Frontal cortex (tissue), 4 donors: ENCODE measurements around the gene CLK3. TPM values are rescaled to one million over a fixed set of nuclear protein-coding genes. Genes with fewer than 3 reads are reported as not detected.

Source experiments
- DNase-seq, 2 donors: peaks; one replicate each; pipeline ENCODE4 v3.0.0; 2012; ENCODE audit warnings: low spot score in 2 of 2
- FAIRE-seq: peaks from 2 replicates; lab custom pipeline; 2012; peaks lifted over from hg19 to GRCh38; lab: Jason Lieb, UNC
- total RNA-seq: library from RNA; depleted of rRNA; stranded (reverse); fragments of >200 nt; gene quantifications from one replicate; pipeline ENCODE4 v1.2.3, GENCODE V29; 2014
- donor health status: control.
- donor health status: control.
- donor health status: control.

The CLK3 gene
- total RNA-seq, 1 donor from 2014 or later, result 26.5 TPM

- FAIRE-seq, result no peak
- no peak for DNase-seq
These were observed 48.5 kb downstream of the CLK3 start for GRCh38 chr15:74664028-74664616.

GRCh38 chr15:74664670-74665069, 49.0 kb downstream of the CLK3 start:
- DNase-seq, result no peak
- FAIRE-seq, result no peak

DNA sequence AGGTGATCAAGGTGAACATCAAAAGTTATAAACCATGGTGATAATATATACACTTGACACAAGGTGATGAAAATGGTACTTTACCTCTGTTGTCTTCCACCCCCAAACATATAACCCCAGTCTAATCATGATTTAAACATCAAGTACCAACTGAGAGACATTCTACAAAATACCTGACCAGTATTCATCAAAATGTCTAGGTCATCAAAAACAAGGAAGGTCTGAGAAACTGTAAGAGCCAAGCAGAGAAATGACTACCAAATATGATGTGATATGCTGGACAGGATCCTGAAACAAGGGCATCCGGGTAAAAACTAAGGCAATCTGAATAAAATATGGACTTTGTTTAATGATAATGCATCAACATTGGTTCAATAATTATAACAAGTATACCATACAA, 52.3 kb downstream of the CLK3 start:
- DNase-seq (no peak), FAIRE-seq (no peak)

DNA sequence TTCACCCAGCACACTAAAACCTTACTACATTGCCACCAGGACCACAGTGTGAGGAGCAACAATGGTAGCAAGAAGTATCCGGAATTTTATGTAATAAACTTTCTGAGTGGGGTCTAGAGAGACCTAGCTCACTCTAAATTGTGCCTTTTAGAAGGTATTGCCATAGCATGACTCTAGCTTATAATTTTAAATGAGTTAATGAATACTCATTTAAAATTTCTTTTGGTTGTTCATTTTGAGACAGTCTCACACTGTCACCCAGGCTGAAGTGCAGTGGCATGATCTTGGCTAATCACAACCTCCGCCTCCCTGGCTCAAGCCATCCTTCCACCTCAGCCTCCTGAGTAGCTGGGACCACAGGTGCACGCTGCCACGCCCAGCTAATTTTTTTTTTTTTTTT, 54.0 kb downstream of the CLK3 start:
- no peak for FAIRE-seq
- no peak for DNase-seq

DNA sequence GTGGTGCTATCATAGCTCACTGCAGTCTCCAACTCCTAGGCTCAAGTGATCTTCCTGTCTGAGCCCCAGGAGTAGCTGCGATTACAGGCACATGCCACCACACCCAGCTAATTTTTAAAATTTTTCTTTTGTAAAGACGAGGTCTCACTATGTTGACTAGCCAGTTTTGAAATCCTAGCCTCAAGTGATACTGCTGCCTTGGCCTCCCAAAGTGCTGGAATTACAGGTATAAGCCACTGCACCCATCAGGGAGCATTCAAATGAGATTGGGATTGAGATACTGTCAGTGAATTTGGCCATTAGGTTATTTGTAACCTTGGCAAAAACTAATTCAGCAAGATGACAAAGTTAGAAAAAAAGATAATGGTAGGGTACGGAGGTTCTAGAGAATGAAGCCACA, 58.5 kb downstream of the CLK3 start:
- DNase-seq, result no peak
- FAIRE-seq, result no peak

GRCh38 chr15:74676801-74677200, 61.2 kb downstream of the CLK3 start:
- FAIRE-seq, result no peak
- DNase-seq, result no peak

Other genes with a start within 250 kb of the CLK3 start
- gene CYP11A1, start 248.2 kb upstream of the CLK3 start, total RNA-seq, result not detected
- gene SEMA7A, start 181.9 kb upstream of the CLK3 start, total RNA-seq, result 21.6 TPM
- 28.9 TPM for gene UBL7, start 154.7 kb upstream of the CLK3 start, total RNA-seq
- 3.7 TPM for gene ARID3B, start 74.6 kb upstream of the CLK3 start, total RNA-seq
- gene EDC3, start 80.2 kb downstream of the CLK3 start, total RNA-seq, result 12.2 TPM
- 0.41 TPM for gene CYP1A1, start 109.7 kb downstream of the CLK3 start, total RNA-seq
- gene CYP1A2, start 133.0 kb downstream of the CLK3 start, total RNA-seq, result not detected
- gene CSK, start 166.2 kb downstream of the CLK3 start, total RNA-seq, result 26.5 TPM
- not detected for gene LMAN1L, start 197.0 kb downstream of the CLK3 start, total RNA-seq
- gene CPLX3, start 210.8 kb downstream of the CLK3 start, total RNA-seq, result 0.82 TPM
- gene ULK3, start 227.3 kb downstream of the CLK3 start, total RNA-seq, result 30.6 TPM